GM19452 (cell line): ENCODE data around the gene TEX14.

Experiments used
- ATAC-seq: cut with Tn5 transposase; IDR thresholded peaks from one replicate; pipeline ENCODE4 v1.9.1; 2021; ENCODE audit not compliant: unreplicated experiment

Gene TEX14, protein sequence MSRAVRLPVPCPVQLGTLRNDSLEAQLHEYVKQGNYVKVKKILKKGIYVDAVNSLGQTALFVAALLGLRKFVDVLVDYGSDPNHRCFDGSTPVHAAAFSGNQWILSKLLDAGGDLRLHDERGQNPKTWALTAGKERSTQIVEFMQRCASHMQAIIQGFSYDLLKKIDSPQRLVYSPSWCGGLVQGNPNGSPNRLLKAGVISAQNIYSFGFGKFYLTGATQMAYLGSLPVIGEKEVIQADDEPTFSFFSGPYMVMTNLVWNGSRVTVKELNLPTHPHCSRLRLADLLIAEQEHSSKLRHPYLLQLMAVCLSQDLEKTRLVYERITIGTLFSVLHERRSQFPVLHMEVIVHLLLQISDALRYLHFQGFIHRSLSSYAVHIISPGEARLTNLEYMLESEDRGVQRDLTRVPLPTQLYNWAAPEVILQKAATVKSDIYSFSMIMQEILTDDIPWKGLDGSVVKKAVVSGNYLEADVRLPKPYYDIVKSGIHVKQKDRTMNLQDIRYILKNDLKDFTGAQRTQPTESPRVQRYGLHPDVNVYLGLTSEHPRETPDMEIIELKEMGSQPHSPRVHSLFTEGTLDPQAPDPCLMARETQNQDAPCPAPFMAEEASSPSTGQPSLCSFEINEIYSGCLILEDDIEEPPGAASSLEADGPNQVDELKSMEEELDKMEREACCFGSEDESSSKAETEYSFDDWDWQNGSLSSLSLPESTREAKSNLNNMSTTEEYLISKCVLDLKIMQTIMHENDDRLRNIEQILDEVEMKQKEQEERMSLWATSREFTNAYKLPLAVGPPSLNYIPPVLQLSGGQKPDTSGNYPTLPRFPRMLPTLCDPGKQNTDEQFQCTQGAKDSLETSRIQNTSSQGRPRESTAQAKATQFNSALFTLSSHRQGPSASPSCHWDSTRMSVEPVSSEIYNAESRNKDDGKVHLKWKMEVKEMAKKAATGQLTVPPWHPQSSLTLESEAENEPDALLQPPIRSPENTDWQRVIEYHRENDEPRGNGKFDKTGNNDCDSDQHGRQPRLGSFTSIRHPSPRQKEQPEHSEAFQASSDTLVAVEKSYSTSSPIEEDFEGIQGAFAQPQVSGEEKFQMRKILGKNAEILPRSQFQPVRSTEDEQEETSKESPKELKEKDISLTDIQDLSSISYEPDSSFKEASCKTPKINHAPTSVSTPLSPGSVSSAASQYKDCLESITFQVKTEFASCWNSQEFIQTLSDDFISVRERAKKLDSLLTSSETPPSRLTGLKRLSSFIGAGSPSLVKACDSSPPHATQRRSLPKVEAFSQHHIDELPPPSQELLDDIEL (N-terminal part only)

DNA sequence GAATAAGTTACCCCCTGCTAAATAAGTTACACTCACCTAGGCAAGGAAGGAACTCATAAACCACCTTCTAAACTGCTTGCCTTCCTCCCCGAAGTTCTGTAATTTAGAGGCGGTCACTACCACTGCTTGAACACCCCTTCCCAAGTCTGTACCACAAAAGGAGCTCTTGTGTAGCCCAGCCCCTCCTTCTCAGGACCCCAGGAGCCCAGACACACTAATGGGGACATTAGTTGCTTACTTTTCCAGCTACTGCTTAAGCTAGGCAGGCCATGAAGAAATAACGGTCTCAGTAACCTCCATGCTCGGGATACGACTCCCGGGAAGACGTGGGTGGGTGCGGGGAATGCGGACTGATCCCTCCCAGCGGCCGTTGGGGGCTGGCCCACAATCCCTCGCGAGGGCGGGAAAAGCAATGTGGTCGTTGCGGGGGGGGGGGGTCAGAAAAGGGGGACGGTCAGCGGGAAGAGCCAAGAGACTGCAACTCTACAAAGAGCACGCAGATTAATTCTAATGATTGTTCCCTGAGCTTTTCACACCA is at the start of gene TEX14:
TEX14 (minus strand) TSS at position 345 of the 538 bp plus-strand sequence. CDS start 40,044 bp downstream, outside the sequence.
- ATAC-seq = no peak

DNA sequence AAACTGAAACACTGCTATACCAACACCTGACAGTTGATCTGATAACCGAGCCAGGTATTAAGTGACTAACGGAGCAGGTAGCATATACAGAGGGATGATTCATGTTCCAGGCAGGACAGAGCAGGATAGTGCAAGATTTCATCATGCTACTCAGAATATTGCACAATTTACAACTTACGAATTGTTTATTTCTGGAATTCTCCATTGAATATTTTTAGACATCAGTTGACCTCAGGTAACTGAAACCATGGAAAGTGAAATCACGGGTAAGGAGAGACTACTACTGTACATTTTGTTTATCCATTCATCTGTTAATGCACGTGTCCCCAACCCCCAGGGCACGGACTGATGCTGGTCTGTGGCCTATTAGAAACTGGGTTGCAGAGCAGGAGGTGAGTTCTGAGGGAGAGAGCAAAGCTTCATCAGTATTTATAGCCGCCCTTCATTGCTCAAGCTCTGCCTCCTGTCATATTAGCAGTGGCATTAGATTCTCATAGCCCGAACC is 49.3 kb upstream of the TEX14 start:
- no peak for ATAC-seq

DNA sequence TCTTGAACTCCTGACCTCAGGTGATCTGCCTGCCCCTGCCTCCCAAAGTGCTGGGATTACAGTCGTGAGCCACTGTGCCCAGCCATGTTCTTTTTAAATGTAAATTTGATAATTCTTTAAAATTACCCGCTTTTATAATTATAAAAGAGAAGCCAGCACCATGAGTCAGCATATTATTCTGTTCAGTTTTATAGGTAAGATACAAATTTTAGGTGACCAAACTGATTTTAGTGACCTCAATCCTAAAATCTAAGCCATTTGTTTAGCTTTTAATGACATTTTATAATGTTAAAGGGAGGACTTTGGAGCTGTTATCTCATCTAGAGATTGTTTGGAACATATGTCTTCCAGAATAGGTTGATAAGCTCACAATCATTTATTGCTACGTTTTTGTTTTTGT is 43.0 kb upstream of the TEX14 start:
- no peak for ATAC-seq

DNA sequence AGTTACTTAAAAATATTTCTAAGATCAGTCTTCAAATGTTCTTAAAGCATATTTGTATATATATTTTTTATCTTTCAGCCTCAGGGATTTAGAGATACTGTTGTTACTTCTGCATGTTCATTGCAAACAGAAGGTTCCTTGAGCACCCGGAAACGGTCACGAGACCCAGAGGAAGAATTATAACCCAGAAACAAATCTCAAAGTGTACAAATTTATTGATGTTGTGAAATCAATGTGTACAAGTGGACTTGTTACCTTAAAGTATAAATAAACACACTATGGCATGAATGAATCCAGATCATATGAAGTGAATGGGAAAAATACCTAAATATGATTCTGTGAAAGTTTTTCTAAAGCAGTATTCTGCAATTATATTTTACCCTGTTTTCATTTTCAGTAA is 42.2 kb upstream of the TEX14 start:
- ATAC-seq = no peak

DNA sequence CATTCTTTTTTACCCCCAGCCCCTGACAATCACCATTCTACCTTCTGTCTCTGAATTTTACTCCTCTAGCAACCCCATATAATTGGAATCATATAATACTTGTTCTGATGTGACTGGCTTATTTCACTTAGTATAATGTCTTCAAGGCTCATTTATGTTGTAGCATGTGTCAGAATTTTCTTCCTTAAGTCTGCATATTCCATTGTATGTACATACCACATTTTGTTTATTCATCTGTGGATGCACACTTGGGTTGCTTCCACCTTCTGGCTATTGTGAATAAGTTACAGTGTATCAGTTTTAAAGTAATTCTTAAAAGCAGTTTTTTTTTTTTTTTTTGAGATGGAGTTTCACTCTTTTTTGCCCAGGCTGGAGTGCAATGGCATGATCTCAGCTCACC is 39.1 kb upstream of the TEX14 start:
- no peak for ATAC-seq

DNA sequence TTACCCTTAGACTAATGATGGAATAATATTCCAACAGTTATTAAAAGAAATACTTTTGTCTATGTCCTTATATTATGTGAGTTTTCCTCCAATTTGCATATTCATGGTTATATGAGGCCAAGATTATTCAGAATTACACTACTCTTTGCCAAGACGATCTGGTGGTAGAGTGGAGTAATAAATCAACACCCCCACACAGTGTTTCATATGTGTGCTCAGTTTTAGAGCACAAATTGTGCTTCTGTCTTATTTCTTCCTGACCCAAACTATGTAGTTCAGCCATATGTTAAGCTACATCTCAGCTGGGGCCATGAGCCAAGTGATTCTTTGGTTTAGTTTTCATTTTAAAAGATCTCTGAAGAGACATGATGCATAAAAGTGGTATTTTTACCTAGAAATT is 37.0 kb upstream of the TEX14 start:
- ATAC-seq = no peak

DNA sequence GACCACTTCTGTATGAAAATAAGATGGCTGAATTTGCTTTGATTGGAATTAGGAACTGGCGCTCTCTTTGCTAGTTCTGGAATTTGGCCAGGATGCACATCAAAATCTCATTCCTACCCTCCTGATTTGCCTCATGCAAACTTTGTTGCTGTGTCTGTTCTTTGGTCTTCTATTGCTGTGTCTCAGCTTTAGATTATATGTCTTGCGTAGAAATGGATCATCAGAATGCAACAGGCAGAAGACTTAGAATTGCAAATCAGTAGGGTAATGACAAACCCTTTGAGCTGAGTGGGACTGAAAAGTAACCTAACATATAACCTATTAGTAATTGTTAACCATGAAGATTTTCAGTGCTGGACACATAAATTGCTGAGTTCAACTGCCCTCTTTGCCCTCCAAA is 30.9 kb upstream of the TEX14 start:
- ATAC-seq = no peak

DNA sequence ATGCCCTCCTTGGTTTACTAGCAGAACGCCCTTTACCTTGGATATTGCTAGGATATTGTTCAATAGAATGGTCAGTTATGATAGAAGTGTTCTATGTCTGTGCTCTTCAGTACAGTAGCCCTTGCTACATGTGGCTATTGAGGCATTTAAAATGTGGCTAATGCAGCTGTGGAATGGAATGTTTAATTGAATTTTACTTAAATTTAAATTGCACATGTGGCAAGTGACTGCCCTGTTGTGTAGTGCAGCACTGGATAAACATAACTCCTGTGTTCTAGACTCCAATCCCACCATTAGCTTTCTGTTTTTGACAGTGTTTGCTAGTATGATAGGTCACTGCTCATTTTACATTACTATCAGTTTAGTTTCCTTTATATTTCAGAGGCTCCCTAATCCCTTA is 30.4 kb upstream of the TEX14 start:
- no peak for ATAC-seq

DNA sequence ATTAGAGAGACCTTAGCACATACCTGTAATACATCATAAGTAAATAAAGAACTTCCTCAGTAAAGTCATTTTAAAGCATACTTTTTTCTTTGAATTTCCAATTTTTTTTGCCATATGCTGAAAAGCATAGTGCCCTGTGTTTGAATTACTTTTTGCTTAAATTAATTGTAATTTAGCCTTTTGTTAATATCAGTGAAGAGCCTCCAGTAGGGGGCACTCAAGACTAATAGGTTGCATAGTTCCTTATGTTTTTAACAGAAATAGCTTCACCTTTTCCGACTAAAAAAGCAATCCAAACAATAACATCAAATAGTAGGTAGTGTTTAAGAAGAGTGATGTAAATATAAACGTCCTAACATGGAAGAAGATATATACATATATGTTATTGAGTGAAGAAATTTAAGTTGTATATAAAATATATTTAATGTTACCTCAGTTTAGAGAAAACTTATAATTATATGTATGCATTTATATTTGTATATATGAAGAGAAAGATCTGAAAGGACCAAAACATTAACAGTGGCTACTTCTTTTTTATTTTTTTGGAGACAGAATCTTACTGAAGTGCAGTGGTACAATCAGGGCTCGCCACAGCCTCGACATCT is 19.2 kb upstream of the TEX14 start:
- ATAC-seq = no peak

DNA sequence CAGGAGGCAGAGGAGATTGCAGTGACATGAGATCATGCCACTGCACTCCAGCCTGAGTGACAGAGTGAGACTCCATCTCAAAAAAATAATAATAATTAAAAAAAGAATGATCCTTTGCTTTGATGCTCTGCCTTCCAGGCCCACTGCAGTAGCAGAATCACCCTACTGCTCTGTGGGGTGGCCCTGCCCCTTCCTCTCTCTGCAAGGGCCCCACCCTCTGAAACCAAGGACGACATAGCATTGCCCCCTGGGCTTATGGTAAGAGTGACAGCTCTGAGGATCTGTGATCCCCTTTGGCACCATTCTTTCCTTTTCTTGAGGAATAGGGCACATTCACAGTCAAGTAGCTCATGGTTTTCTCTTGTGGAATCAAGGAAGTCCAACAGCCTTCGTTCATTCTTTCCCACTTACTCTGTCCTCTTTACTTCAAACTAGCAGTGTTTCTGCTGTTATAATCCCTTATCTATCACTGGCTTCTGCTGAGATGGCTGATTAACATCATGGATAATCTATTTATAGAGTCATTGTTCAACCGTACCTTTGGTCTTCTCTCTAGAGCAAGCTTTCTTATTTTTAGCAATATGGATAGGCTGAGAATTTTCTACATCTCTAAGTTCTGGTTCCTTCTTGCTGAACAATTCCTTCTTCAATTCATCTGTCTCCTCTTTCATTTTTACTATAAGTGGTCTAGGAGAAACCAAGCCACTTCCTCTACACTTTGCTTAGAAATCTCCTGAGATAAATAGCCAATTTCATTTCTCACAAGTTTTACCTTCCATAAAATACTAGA is 14.7 kb upstream of the TEX14 start:
- ATAC-seq = no peak

DNA sequence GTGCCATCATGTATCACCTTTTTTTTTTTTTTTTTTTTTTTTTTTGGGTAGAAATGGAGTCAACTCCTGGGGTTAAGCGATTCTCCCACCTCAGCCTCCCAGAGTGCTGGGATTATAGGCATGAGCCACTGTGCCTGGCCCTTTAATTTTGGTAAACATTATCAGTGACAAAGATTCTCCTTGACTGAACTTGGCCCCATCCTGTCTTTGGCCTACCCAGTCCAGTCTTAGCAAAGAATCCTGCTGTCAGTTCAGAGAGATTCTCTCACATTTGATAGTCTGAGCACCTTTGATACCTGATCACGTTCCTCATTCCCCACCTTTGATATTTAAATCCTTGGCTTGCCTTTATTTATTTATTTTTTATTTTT is 12.1 kb upstream of the TEX14 start:
- ATAC-seq = no peak

DNA sequence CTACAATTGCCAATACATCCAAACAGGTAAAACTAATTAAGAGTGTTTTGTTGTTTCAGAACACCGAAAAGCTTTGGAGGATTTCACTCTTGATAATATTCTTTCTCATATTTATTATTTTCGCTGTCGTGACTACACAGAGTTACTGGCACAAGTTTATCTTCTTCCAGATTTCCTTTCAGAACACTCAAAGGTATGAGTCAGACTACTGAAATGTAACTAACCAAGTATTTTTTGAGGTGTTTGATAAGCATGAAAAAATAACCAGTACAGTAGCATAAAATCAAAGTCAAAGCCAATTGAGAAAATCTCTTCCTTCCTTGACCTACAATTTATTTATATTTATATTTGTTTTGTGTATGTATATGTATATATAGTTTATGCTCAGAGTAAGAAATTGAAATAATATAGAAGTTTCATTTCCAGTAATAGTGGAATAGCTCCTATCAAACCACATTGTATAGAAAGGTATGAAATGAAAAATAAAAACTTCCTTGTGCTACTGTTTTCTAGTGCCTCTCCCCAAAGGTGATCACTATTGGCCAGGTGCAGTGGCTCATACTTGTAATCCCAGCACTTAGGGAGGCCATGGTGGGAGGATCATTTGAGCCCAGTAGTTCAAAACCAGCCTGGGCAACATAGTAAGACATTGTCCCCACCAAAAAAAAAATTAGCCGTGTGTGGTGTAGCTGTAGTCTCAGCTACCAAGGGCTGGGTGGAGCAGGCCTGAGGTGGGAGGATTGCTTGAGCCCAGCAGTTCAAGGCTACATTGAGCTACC is 11.5 kb upstream of the TEX14 start:
- no peak for ATAC-seq

DNA sequence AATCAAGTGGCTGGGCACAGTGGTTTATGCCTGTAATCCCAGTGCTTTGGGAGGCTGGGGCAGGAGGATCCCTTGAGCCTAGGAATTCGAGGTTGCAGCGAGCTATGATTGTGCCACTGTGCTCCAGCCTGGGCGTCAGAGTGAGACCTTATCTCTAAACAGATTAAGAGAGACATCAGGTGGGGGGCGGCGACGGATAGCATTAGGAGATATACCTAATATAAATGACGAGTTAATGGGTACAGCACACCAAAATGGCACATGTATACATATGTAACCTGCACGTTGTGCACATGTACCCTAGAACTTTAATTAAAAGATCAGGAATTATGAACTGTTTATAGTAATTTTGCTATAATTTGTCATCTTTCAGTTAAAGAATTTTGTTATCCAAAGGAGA is 10.9 kb upstream of the TEX14 start:
- no peak for ATAC-seq

DNA sequence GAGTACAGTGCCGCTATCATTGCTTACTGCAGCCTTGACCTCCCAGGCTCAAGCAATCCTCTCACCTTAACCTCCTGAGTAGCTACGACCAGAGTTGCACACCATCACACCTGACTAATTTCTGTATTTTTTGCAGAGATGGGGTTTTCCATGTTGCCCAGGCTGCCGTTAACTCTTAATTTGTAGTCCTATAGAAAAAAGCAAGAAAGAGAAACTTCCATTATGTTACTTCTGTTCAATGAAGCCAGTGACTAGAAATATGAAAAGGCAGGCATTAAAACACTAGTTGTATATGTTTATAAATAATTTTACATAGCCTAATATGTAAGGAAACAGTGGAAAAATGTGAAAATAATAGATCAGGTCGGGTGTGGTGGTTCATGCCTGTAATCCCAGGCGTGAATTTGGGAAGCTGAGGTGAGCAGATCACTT is 10.2 kb upstream of the TEX14 start:
- ATAC-seq = no peak

DNA sequence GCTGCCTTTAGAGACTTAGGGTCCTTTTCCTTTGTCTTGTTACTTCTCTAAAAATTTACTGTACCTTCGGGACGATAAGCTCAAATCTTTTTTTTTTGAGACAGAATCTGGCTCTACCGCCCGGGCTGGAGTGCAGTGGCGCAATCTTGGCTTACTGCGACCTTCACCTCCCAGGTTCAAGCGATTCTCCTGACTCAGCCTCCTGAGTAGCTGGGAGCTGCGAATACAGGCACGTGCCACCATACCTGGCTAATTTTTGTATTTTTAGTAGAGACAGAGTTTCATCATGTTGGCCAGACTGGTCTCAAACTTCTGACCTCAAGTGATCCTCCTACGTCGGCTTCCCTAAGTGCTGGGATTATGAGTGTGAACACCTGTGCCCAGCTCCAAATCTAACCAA is 7.9 kb upstream of the TEX14 start:
- ATAC-seq = no peak

DNA sequence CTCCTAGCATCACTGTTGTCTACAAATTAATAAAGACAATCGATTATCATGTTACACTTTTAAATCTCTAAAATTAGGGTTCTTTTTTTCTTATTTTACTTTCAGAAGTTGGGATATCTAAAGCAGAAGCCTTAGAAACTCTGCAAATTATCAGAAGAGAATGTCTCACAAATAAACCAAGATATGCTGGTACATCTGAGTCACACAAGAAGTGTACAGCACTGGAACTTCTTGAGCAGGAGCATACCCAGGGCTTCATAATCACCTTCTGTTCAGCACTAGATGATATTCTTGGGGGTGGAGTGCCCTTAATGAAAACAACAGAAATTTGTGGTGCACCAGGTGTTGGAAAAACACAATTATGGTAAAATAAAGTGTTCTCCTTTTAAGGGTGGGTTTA is 3.0 kb upstream of the TEX14 start:
- no peak for ATAC-seq

DNA sequence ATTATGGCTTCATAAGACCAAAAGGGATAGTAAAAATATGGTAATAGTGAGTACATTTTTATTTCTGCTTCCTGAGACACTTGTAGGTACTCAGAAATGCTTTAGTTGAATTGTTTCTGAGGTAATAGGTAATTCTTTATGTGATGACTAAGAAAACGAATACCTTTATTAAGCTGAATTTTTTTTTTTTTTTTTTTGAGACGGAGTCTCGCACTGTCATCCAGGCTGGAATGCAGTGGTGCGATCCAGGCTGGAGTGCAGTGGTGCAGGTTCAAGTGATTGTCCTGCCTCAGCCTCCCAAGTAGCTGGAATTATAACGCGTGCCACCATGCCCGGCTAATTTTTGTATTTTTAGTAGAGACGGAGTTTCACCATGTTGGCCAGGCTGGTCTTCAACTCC is 2.5 kb upstream of the TEX14 start:
- ATAC-seq = no peak

DNA sequence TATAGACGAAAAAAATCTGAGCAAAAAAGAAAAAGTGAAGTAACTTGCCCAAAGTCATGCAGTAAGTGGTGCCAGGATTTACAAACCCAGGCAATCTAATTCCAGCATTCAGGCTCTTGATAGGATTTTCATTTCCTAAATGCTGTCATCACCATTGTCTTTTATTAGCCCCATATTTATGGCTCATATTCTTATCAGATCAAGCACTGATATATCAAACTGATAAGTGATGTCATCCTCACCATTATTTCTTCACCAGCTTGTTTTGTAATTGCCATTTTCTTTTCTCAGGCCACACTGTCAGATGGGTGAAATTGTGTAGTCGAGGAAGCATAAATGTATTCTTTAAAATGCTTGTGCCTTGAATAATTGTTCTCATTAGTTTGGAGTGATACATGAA is 1.9 kb upstream of the TEX14 start:
- ATAC-seq = no peak

DNA sequence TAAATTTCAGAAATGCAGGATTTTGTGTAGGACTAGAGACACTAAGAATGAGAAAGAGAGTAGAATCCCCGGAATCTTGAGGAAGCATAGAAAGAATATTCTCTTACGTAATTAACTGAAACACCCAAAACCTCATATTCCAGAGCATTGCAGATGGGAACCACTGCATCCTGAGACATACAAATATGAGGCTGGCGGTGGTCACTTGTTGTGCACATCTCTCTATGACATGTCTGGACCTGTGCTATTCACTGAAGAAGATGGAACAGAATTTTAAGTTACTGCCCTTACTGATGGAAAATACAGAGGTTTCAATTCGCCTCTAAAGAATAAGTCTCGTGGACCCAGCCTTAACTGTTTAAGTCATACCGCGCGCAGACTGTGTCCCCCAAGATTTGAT is 1.4 kb upstream of the TEX14 start:
- no peak for ATAC-seq
